Ishikawa (cell line): ENCODE results near the gene RFX4.

Experiments used
- FOXM1 ChIP-seq: IDR thresholded peaks from 2 replicates; pipeline ENCODE4 v1.6.1; 2012; ENCODE audit warnings: low read depth, borderline replicate concordance
- USF1 ChIP-seq: IDR thresholded peaks from 2 replicates; pipeline ENCODE4 v1.6.1; 2012
- TF ChIP-seq, protein P1 (sequence below): IDR thresholded peaks from 2 replicates; pipeline ENCODE4 v1.6.1; 2012

DNA sequence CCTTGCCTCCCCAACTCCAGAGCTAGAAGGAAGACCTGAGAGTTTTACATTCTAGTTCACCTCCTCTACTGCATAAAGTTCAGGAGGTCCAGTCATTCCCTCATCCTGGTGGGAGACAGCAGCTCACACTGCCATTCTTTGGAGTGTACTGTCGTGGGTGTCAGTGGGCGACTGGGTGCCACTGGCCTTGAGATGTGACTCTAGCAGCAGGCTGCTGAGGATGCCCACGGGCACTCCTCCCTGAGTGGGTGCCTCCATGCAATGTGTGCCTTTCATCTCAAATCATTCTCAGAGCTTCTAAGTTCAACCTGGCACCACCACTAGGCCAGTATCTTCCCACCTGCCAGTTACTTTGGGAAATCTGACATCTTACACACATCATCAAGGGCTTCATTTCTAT is 12.5 kb downstream of the RFX4 start:
- TF ChIP-seq, protein P1, sequence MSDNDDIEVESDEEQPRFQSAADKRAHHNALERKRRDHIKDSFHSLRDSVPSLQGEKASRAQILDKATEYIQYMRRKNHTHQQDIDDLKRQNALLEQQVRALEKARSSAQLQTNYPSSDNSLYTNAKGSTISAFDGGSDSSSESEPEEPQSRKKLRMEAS, result no peak
- TF ChIP-seq USF1 (no peak), FOXM1 (no peak)
